Upper lobe of left lung (tissue), 4 donors: ENCODE results near the gene ARMC8.

Source experiments
- EP300 ChIP-seq, 4 donors: sonication (generic); formaldehyde crosslinking; IDR thresholded peaks; one replicate each; pipeline ENCODE4 v1.5.1; 2017; ENCODE audit warnings: antibody characterized with exemption in 4 of 4, control low read depth in 2 of 4
- POLR2A ChIP-seq, 4 donors: fragments of 450-650 bp; IDR thresholded peaks; one replicate each; pipeline ENCODE4 v1.5.1; 2016 to 2017; ENCODE audit warnings: antibody characterized with exemption in 4 of 4, mild to moderate bottlenecking in 2 of 4
- POLR2AphosphoS5 ChIP-seq, 2 donors: sonication (generic); formaldehyde crosslinking; IDR thresholded peaks; one replicate each; pipeline ENCODE4 v1.5.1; 2017; ENCODE audit warnings: antibody characterized with exemption in 2 of 2
- TF ChIP-seq, protein P1 (sequence below), 6 experiments: fragments of 450-650 bp in 4 of 6; fragments of 200-600 bp in 2 of 6; sonication (generic) in 2 of 6; IDR thresholded peaks; one replicate each; pipeline ENCODE4 v1.5.1; 2016 to 2019; ENCODE audit warnings: antibody characterized with exemption in 6 of 6

DNA sequence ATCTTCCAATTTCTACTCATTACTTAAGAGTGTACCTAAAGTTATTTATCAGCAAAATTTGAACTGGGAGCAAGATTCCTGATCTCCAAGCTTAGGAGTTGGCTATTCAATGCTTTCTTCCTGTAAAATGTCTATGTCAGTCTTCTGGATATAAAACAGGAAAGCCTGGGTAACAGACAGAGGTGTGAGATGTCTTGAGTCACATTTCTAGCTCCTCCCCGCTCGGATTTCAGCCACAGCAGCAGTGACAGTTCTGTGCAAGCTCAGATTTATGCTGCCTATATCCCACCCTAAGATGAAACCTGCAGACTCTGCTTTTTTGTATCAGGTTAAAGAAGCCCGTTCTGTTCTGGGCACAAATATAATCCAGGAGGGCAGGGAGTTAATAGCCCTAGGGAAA lies 2.1 kb upstream of the ARMC8 start:
- no peak for TF ChIP-seq EP300 (IDR thresholded peaks at IDR 0.05)
- TF ChIP-seq, protein P1, sequence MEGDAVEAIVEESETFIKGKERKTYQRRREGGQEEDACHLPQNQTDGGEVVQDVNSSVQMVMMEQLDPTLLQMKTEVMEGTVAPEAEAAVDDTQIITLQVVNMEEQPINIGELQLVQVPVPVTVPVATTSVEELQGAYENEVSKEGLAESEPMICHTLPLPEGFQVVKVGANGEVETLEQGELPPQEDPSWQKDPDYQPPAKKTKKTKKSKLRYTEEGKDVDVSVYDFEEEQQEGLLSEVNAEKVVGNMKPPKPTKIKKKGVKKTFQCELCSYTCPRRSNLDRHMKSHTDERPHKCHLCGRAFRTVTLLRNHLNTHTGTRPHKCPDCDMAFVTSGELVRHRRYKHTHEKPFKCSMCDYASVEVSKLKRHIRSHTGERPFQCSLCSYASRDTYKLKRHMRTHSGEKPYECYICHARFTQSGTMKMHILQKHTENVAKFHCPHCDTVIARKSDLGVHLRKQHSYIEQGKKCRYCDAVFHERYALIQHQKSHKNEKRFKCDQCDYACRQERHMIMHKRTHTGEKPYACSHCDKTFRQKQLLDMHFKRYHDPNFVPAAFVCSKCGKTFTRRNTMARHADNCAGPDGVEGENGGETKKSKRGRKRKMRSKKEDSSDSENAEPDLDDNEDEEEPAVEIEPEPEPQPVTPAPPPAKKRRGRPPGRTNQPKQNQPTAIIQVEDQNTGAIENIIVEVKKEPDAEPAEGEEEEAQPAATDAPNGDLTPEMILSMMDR (IDR thresholded peaks at IDR 0.05), result no peak
- TF ChIP-seq POLR2A (IDR thresholded peaks at IDR 0.05), result no peak
- no peak for TF ChIP-seq POLR2AphosphoS5 (IDR thresholded peaks at IDR 0.05)
